ENCODE data around the gene RTN4.
A peak's percentile ranks its signal among the peaks of the same experiment; 100 is the strongest.

Gene RTN4

GRCh38 chr2:55048508-55049042 is 1.7 kb downstream of the RTN4 start:
- TF ChIP-seq CTCF (IDR thresholded peaks at IDR 0.05): no peak
- peak overlapping the region; percentile 85 for H3K4me3 ChIP-seq
- peak overlapping the region; percentile 96 to 98 for H3K27ac ChIP-seq
- DNase-seq (ENCODE audit: low spot score): no peak

GRCh38 chr2:55047677-55048299 is 2.5 kb downstream of the RTN4 start:
- TF ChIP-seq CTCF (IDR thresholded peaks at IDR 0.05): no peak
- peak overlapping the region; percentile 85 for H3K4me3 ChIP-seq
- DNase-seq (ENCODE audit: low spot score): no peak

GRCh38 chr2:55045780-55046179 is 4.5 kb downstream of the RTN4 start:
- Histone ChIP-seq H3K27ac (no peak overlapping the region), H3K4me3 (peak overlapping the region; percentile 85)
- no peak for DNase-seq (ENCODE audit: low spot score)
- no peak for TF ChIP-seq CTCF (IDR thresholded peaks at IDR 0.05)

More at GRCh38 chr2:55047677-55048299, 2.5 kb downstream of the RTN4 start:
- peak overlapping the region; percentile 73 to 98 for H3K27ac ChIP-seq

GRCh38 chr2:55043841-55044240 is 6.4 kb downstream of the RTN4 start:
- H3K27ac ChIP-seq: no peak overlapping the region
- H3K4me3 ChIP-seq: no peak overlapping the region
- no peak for TF ChIP-seq CTCF (IDR thresholded peaks at IDR 0.05)
- no peak for DNase-seq (ENCODE audit: low spot score)

- no peak overlapping the region for H3K27ac ChIP-seq
- DNase-seq (ENCODE audit: low spot score): no peak
- H3K4me3 ChIP-seq: no peak overlapping the region
- TF ChIP-seq CTCF (IDR thresholded peaks at IDR 0.05): no peak
These were observed 11.8 kb downstream of the RTN4 start for GRCh38 chr2:55038428-55038827.

GRCh38 chr2:55035716-55036115 is 14.5 kb downstream of the RTN4 start:
- TF ChIP-seq CTCF (IDR thresholded peaks at IDR 0.05): no peak
- no peak for DNase-seq (ENCODE audit: low spot score)
- H3K4me3 ChIP-seq: no peak overlapping the region
- H3K27ac ChIP-seq: no peak overlapping the region

- Histone ChIP-seq H3K27ac (no peak overlapping the region), H3K4me3 (no peak overlapping the region)
- no peak for DNase-seq (ENCODE audit: low spot score)
- no peak for TF ChIP-seq CTCF (IDR thresholded peaks at IDR 0.05)
These were observed 16.3 kb downstream of the RTN4 start for GRCh38 chr2:55033921-55034320.

Data from coronary artery (tissue), 2 donors.